Adrenal gland (tissue), 12 donors: ENCODE results near the gene SMARCC1. TPM values are rescaled to one million over a fixed set of nuclear protein-coding genes. Genes with fewer than 3 reads are reported as not detected.

Source experiments
- DNase-seq, 7 donors: peaks; one replicate each; pipeline ENCODE4 v3.0.0-alpha.2; 2019 to 2020
- H3K27ac ChIP-seq, 5 donors: fragments of 200-600 bp; sonication (generic) in 4 of 5; 1 replicate in 3 of 5; 2 replicates in 2 of 5; pipeline versions ENCODE4 v1.5.1 to v1.8.0; 2016 to 2020; ENCODE audit warnings: mild to moderate bottlenecking in 1 of 5
- H3K27me3 ChIP-seq: fragments of 200-600 bp; 2 replicates; pipeline ENCODE4 v1.8.0; 2021
- H3K36me3 ChIP-seq, 2 donors: fragments of 200-600 bp; replicated peaks in 1 of 2; 1 replicate in 1 of 2; 2 replicates in 1 of 2; pipeline versions ENCODE4 v1.5.1 to v1.8.0; 2018 to 2022
- H3K4me1 ChIP-seq, 2 donors: fragments of 200-600 bp; replicated peaks in 1 of 2; 1 replicate in 1 of 2; 2 replicates in 1 of 2; pipeline versions ENCODE4 v1.5.1 to v1.8.0; 2018 to 2021
- H3K4me3 ChIP-seq, 4 donors: fragments of 200-600 bp; sonication (generic) in 3 of 4; one replicate each; pipeline ENCODE4 v1.5.1; 2016 to 2018
- H3K9me3 ChIP-seq, 3 donors: fragments of 200-600 bp; sonication (generic) in 1 of 3; replicated peaks in 1 of 3; 1 replicate in 2 of 3; 2 replicates in 1 of 3; pipeline versions ENCODE4 v1.5.1 to v1.8.0; 2016 to 2021
- POLR2A ChIP-seq, 2 donors: fragments of 450-650 bp; IDR thresholded peaks; one replicate each; pipeline ENCODE4 v1.6.1; 2017; ENCODE audit warnings: antibody characterized with exemption in 2 of 2, mild to moderate bottlenecking in 2 of 2, moderate library complexity in 1 of 2
- WGBS, 4 donors: extraction: QIAGEN DNeasy Blood & Tissue Kit in 2 of 4; methylation state at CpG; one replicate each; pipeline versions ENCODE4 v1.1.5 to v1.1.7; 2013 to 2017; 5-methylcytosine and 5-hydroxymethylcytosine counted together
- intact Hi-C, 2 donors: fragments of 100-400 bp; cut with DNase I; formaldehyde crosslinking; loops; one replicate each; pipeline versions ENCODE4 v1.14.1 to v1.15.0; 2022 to 2023
- polyA plus RNA-seq, 3 donors: library from polyadenylated mRNA; stranded (reverse); fragments of 200-250 nt in 2 of 3; fragments of 350-450 nt in 1 of 3; fragmentation: Illumina TruSeq in 1 of 3; extraction: RNeasy Lipid Tissue Mini Kit (QIAGEN cat#74804) in 1 of 3; gene quantifications; one replicate each; pipeline ENCODE4 v1.2.3, GENCODE V29; 2013 to 2014
- total RNA-seq, 9 donors: library from RNA; depleted of rRNA in 4 of 9; stranded (reverse); fragments of >200 nt in 4 of 9; fragments of 120-200 nt in 1 of 9; fragmentation: NEBNext Ultra II Directional in 1 of 9; extraction: Animal tissue kit (Norgen Biotek cat#: 25700) in 1 of 9; gene quantifications; one replicate each; pipeline versions ENCODE4 v1.1.0 to v1.2.4, GENCODE V29; 2013 to 2023
- TF ChIP-seq, protein P1 (sequence below), 6 experiments: fragments of 450-650 bp in 4 of 6; fragments of 200-600 bp in 2 of 6; sonication (generic) in 1 of 6; IDR thresholded peaks; 1 replicate in 5 of 6; 2 replicates in 1 of 6; pipeline versions ENCODE4 v1.5.1 to v1.8.0; 2016 to 2021; ENCODE audit warnings: antibody characterized with exemption in 6 of 6, mild to moderate bottlenecking in 2 of 6, moderate library complexity in 1 of 6
- donor health status: healthy with polysubstance abuse.
- donor health status: Bipolar disorder and iron deficiency.
- donor health status: DM: yes; HTN: yes; CAD: no.
- donor health status: DM: no; HTN: no; CAD: no.
- donor health status: DM: no; HTN: no; CAD: no.
- donor health status: DM: yes; HTN: yes; CAD: no.

The SMARCC1 gene
- total and polyA plus RNA-seq, 12 donors: 5.5 to 47.4 (median 19.9) TPM

DNA sequence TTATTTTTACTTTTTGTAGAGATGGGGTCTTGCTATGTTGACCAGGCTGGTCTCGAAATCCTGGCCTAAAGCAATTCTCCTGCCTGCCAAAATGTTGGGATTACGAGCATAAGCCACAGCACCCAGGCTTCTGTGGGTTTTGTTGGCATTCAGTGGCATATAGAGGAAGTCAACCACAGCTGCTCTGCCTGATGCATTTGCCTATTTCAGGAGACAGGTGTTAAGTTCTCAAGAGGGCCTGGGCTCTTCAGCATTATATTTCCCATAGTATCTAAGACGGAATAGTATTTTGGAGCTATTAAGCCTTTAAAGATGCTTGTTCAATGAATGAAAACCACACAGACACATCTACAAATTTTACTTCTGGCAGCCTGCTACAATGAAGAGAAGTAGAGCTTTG is 129.6 kb downstream of the SMARCC1 start:
- Histone ChIP-seq H3K4me3 (no peak overlapping the region), H3K4me1 (no peaks in the 10 kb centered on the region), H3K27me3 (no peaks in the 10 kb centered on the region), H3K36me3 (no peaks in the 10 kb centered on the region), H3K9me3 (no peaks in the 10 kb centered on the region), H3K27ac (no peak overlapping the region)
- no peak for TF ChIP-seq POLR2A (IDR thresholded peaks at IDR 0.05)
- TF ChIP-seq, protein P1, sequence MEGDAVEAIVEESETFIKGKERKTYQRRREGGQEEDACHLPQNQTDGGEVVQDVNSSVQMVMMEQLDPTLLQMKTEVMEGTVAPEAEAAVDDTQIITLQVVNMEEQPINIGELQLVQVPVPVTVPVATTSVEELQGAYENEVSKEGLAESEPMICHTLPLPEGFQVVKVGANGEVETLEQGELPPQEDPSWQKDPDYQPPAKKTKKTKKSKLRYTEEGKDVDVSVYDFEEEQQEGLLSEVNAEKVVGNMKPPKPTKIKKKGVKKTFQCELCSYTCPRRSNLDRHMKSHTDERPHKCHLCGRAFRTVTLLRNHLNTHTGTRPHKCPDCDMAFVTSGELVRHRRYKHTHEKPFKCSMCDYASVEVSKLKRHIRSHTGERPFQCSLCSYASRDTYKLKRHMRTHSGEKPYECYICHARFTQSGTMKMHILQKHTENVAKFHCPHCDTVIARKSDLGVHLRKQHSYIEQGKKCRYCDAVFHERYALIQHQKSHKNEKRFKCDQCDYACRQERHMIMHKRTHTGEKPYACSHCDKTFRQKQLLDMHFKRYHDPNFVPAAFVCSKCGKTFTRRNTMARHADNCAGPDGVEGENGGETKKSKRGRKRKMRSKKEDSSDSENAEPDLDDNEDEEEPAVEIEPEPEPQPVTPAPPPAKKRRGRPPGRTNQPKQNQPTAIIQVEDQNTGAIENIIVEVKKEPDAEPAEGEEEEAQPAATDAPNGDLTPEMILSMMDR (IDR thresholded peaks at IDR 0.05): no peak
- WGBS, 4 donors: 97 to 99% (median 97%) methylated on average over 3 of the region's 3 CpGs
- no peak for DNase-seq
- intact Hi-C loops: no loop called here

DNA sequence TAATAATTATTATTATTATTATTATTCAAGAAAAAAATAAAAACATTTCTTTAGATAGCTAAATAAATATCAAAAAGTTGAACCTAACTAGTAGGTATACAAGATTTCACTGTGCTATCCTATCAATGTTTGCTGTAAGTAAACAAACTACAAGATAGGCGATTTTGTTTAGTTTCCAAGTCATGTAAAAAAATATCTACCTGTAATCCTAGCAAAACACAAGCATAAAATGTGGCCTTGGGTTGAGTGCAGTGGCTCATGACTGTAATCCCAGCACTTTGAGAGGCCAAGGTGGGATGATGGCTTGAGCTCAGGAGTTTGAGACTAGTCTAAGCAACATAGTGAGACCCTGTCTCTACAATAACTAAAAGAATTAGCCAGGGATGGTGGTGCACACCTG is 131.4 kb downstream of the SMARCC1 start:
- Histone ChIP-seq H3K9me3 (no peaks in the 10 kb centered on the region), H3K4me1 (no peaks in the 10 kb centered on the region), H3K4me3 (no peak overlapping the region), H3K27me3 (no peaks in the 10 kb centered on the region), H3K36me3 (no peaks in the 10 kb centered on the region), H3K27ac (no peak overlapping the region)
- WGBS, 4 donors: 91 to 100% (median 98%) methylated on average over 1 of the region's 1 CpG
- TF ChIP-seq POLR2A (IDR thresholded peaks at IDR 0.05): no peak
- TF ChIP-seq, protein P1 (IDR thresholded peaks at IDR 0.05): no peak
- intact Hi-C loops: no loop called here
- no peak for DNase-seq

DNA sequence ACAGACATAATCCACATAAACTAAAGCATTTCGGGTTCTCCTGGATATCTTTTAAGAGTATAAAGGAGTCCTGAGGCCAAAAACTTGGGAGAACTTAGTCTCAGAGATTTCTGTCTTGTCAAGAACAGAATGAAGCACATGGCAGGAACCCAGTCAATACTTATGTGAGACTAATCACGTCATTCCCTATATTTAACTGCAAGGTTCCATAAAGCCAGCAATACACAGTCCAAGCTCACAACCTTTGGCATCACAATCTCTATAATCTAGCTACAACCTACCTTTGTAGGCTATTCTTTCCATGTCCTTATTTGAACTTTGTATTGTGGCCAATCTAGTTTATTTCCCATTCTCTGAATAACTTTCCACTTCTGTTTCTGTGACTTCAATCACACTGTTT is 134.1 kb downstream of the SMARCC1 start:
- Histone ChIP-seq H3K4me1 (no peaks in the 10 kb centered on the region), H3K36me3 (no peaks in the 10 kb centered on the region), H3K4me3 (no peak overlapping the region), H3K27me3 (no peaks in the 10 kb centered on the region), H3K27ac (no peak overlapping the region), H3K9me3 (no peaks in the 10 kb centered on the region)
- WGBS, 4 donors: 91 to 99% (median 96%) methylated on average over 2 of the region's 2 CpGs
- TF ChIP-seq, protein P1 (IDR thresholded peaks at IDR 0.05): no peak
- no peak for TF ChIP-seq POLR2A (IDR thresholded peaks at IDR 0.05)
- DNase-seq: no peak
- intact Hi-C loops: no loop called here

DNA sequence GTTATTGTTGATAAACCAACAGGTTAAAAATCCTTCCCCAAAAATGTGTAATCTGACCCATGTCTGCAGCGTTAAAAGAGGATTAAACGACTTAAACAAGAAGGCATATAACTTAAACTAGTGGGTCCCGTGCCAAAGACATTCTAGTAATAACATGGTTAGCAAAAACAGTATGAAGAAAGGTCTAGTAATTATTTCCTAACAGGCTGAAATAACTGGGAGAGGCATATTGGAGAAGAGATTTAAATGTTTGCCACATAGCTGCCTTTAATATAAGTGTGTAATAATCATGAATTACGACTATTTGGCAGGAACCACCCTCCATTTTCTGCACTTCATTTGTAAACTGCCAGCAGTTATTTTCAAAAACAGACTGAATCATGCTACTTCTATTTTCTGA is 135.3 kb downstream of the SMARCC1 start:
- Histone ChIP-seq H3K9me3 (no peaks in the 10 kb centered on the region), H3K27ac (no peak overlapping the region), H3K27me3 (no peaks in the 10 kb centered on the region), H3K4me1 (no peaks in the 10 kb centered on the region), H3K36me3 (peaks cover 0 to 6% of the 10 kb centered on the region in 2 donors), H3K4me3 (no peak overlapping the region)
- 76 to 87% (median 82%) methylated on average over 4 of the region's 4 CpGs for WGBS, 4 donors
- TF ChIP-seq, protein P1 (IDR thresholded peaks at IDR 0.05): no peak
- no peak for TF ChIP-seq POLR2A (IDR thresholded peaks at IDR 0.05)
- DNase-seq: no peak
- intact Hi-C loops: no loop called here
